Dermis lymphatic vessel endothelial cell (primary cell): ENCODE results near the gene WNT9A. TPM values are rescaled to one million over a fixed set of nuclear protein-coding genes. Genes with fewer than 3 reads are reported as not detected.

Experiments used
- total RNA-seq: library from RNA; depleted of rRNA; stranded (reverse); fragments of >200 nt; gene quantifications from 2 replicates; pipeline ENCODE4 v1.2.1, GENCODE V29; 2014

Gene WNT9A
- total RNA-seq = 0.26 and 0.33 TPM in 2 replicates

DNA sequence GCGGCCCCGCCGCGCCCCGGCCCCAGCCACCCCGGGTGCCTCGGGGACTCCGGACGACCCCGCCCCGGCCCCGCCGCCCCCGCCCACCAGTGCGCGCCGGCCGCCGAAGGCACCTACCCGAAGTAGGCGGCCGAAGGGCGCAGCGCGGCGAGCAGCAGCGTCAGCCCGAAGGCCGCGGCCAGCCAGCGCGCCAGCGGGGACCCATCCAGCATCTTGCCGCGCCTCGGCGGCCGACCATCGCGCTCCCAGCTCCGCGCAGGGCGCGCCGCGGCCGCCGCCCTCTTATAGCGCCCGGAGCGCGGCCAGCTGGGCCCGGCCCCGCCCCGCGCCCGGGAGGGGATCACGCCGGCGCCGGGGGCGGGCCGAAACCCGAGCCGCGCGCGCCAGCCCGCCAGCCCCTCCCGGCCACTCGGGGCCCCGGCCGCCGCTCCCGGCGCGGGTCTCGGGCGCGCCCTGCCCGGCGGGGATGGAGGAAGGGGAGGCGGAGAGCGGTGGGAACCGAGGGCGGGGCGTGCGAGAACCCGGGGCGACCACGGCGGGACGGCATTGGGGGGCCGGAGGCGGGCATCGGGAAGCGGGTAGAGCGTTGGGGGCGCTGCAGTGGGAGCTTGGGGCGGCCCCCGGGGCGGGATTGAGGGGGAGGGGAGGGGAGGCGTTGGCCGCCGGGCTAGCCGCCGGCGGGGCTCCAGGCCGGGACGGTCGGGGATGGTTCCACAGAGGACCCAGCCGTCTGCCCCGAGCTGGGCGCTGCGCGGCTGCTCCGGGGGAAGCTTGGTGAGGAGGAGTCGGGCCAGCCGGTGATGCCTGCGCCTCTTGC, at the start of gene WNT9A:
Gene WNT9A, minus strand, starts transcription at position 257 of the 817 bp plus-strand sequence. Its CDS starts 45 bp downstream, at position 212.

Other genes starting within 250 kb of the WNT9A start
- gene JMJD4, start 212.6 kb downstream of the WNT9A start, total RNA-seq = 17.9 and 21.5 TPM in 2 replicates
- 30.7 and 32.7 TPM in 2 replicates for gene SNAP47, start 212.5 kb downstream of the WNT9A start, total RNA-seq
- not detected in 2 replicates for gene PRSS38, start 132.3 kb downstream of the WNT9A start, total RNA-seq
- gene WNT3A, start 59.1 kb upstream of the WNT9A start, total RNA-seq = not detected in 2 replicates
- gene ARF1, start 134.8 kb upstream of the WNT9A start, total RNA-seq = 214 and 245 TPM in 2 replicates
- 5.2 and 7.4 TPM in 2 replicates for gene C1orf35, start 155.4 kb upstream of the WNT9A start, total RNA-seq
- 29.2 and 32.7 TPM in 2 replicates for gene MRPL55, start 161.4 kb upstream of the WNT9A start, total RNA-seq
- 604 and 675 TPM in 2 replicates for gene GUK1, start 192.3 kb upstream of the WNT9A start, total RNA-seq
- gene GJC2, start 202.0 kb upstream of the WNT9A start, total RNA-seq = 6.5 and 14.3 TPM in 2 replicates
- 6.5 and 8.3 TPM in 2 replicates for gene IBA57, start 217.9 kb upstream of the WNT9A start, total RNA-seq